Lower leg skin (tissue), 3 donors: ENCODE results near the gene ITGB5.

ENCODE experiments used
- POLR2A ChIP-seq, 2 donors: fragments of 450-650 bp; IDR thresholded peaks; one replicate each; pipeline ENCODE4 v1.6.1; 2016 to 2017; ENCODE audit warnings: antibody characterized with exemption in 2 of 2, mild to moderate bottlenecking in 1 of 2, moderate library complexity in 1 of 2
- TF ChIP-seq, protein P1 (sequence below), 3 donors: fragments of 450-650 bp; IDR thresholded peaks; one replicate each; pipeline ENCODE4 v1.5.1; 2016; ENCODE audit warnings: antibody characterized with exemption in 3 of 3, mild to moderate bottlenecking in 3 of 3, moderate library complexity in 2 of 3

DNA sequence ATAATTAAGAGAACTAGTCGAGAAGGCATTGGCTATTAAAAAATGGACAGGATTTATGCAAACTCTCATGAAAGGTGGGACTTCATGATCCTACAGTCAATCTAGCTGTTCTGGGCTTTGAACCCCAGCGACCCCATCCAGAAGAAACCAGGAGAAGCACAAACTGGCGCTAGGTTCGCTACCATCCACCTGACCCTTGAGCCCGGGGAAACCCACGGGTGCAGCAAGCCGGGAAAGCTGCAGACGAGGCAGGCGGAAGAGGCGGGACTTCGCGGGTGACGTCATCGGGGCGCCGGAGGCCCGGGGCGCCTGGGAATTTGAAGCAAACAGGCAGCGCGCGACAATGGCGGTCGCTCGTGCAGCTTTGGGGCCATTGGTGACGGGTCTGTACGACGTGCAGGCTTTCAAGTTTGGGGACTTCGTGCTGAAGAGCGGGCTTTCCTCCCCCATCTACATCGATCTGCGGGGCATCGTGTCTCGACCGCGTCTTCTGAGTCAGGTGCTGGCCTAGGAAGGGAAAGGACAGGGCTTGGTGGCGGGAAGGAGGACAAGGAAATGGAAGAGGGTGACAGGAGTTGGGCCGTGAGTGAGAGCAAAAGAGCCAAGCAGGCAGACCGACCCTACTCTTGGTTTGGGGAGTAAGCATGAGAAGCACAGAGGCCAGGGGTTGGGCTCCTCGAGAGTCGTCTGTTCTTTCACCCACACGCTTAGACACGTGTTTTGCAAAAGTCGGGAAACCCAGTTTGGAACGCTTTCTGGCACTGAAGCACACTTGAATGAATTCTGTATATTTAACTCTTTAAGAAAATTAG is 156.8 kb downstream of the ITGB5 start, which contains the start of gene UMPS:
- TF ChIP-seq, protein P1, sequence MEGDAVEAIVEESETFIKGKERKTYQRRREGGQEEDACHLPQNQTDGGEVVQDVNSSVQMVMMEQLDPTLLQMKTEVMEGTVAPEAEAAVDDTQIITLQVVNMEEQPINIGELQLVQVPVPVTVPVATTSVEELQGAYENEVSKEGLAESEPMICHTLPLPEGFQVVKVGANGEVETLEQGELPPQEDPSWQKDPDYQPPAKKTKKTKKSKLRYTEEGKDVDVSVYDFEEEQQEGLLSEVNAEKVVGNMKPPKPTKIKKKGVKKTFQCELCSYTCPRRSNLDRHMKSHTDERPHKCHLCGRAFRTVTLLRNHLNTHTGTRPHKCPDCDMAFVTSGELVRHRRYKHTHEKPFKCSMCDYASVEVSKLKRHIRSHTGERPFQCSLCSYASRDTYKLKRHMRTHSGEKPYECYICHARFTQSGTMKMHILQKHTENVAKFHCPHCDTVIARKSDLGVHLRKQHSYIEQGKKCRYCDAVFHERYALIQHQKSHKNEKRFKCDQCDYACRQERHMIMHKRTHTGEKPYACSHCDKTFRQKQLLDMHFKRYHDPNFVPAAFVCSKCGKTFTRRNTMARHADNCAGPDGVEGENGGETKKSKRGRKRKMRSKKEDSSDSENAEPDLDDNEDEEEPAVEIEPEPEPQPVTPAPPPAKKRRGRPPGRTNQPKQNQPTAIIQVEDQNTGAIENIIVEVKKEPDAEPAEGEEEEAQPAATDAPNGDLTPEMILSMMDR (IDR thresholded peaks at IDR 0.05), result no peak
- TF ChIP-seq POLR2A (IDR thresholded peaks at IDR 0.05), result no peak
